ENCODE results near the gene POLR1G.
"Not testable (repeated sequence)": the region's sequence is repeated elsewhere in the genome, so short reads cannot be mapped to it uniquely, and the experiment has no call there.

POLR1G gene

GRCh38 chr19:45421947-45422498 lies 15.6 kb downstream of the POLR1G start:
- FAIRE-seq (no peak), DNase-seq (ENCODE audit: insufficient read length, low spot score) (no peak)
- no peak for TF ChIP-seq CTCF (IDR thresholded peaks at IDR 0.05; ENCODE audit: insufficient read depth, missing control alignments)

GRCh38 chr19:45423033-45423588 lies 16.7 kb downstream of the POLR1G start:
- DNase-seq (ENCODE audit: insufficient read length, low spot score), result no peak
- FAIRE-seq, result no peak
- no peak for TF ChIP-seq CTCF (IDR thresholded peaks at IDR 0.05; ENCODE audit: insufficient read depth, missing control alignments)

GRCh38 chr19:45423589-45424190 lies 17.2 kb downstream of the POLR1G start, which contains the start of gene ERCC1:
ERCC1 (minus strand) TSS chr19:45423917; CDS start chr19:45423374, 543 bp downstream.
- no peak for TF ChIP-seq CTCF (IDR thresholded peaks at IDR 0.05; ENCODE audit: insufficient read depth, missing control alignments)
- DNase-seq (ENCODE audit: insufficient read length, low spot score) (peak; percentile 97), FAIRE-seq (no peak)

GRCh38 chr19:45424191-45425058 lies 18.0 kb downstream of the POLR1G start:
- TF ChIP-seq CTCF (IDR thresholded peaks at IDR 0.05; ENCODE audit: insufficient read depth, missing control alignments), result no peak
- DNase-seq (ENCODE audit: insufficient read length, low spot score) (no peak), FAIRE-seq (no peak)

GRCh38 chr19:45428384-45429231 lies 22.2 kb downstream of the POLR1G start:
- FAIRE-seq, result no peak

GRCh38 chr19:45429896-45430295 lies 23.5 kb downstream of the POLR1G start:
- FAIRE-seq; DNase-seq (ENCODE audit: insufficient read length, low spot score): not testable (repeated sequence)

More at GRCh38 chr19:45428384-45429231, 22.2 kb downstream of the POLR1G start:
- DNase-seq (ENCODE audit: insufficient read length, low spot score), result no peak
- TF ChIP-seq CTCF (IDR thresholded peaks at IDR 0.05; ENCODE audit: insufficient read depth, missing control alignments), result no peak

GRCh38 chr19:45431008-45431407 lies 24.6 kb downstream of the POLR1G start:
- FAIRE-seq; DNase-seq (ENCODE audit: insufficient read length, low spot score): not testable (repeated sequence)

- FAIRE-seq; DNase-seq (ENCODE audit: insufficient read length, low spot score): not testable (repeated sequence)
Measured at GRCh38 chr19:45432543-45432942, 26.1 kb downstream of the POLR1G start.
